ENCODE measurements around the gene CCL17.

CCL17 gene

DNA sequence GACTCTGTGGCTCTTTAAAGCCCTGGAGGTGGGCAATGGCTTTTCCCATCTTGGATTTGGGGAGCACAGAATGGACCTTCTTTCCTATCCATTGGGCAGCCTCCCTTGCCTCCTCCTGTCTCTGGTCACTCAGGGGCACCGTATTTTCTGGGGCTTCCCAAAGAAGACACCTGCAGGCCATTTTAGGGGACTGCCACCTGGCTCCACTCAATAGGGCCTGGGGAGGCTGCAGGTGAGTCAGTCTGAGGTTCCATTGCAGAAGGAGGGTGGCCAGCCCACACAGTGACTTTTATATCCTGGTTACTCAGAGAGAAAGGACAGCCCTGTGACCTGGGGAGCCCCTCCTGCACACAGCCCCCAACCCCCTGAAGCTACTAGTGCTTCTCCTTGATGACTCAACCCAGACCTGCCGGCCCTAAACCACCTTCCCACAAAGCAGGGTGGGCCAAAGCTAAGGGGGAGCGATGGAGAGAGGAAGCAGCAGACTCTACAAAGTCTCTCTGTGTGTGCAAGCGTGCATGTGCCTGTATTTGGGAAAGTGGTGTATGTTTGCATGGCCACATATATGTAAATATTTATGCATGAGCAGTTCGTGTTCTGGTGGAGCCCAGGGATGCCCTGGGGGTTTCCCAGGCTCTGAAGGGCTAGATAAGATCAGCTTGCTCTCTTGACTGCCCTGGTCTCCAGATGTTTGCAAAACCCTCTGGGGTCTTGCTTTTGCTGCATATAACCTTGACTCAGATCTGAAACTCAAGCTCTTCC is 27.3 kb upstream of the CCL17 start:
- no peak for DNase-seq (ENCODE audit: low read depth)

DNA sequence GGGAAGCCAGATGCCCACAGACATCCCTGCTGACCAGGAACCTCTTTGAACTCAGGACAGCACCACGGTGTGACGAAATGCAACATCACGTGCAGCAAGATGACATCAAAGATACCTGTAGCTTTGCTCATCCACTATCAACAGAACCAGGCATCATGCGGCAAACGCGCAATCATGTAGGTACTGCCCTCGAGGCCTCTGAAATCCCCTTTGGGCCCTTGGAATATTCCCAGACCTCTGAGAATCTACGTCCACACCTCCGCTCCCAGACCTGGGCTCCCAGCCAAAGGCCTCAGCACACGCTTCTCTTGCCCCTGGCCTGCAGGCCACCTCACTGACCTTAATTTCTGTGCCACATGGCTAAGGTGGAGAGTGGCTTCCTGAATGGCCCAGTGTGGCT is 25.0 kb upstream of the CCL17 start:
- no peak for DNase-seq (ENCODE audit: low read depth)

- DNase-seq (ENCODE audit: low read depth): no peak
These were observed 23.7 kb upstream of the CCL17 start for GRCh38 chr16:57380671-57381462.

GRCh38 chr16:57381791-57382534 is 22.6 kb upstream of the CCL17 start:
- no peak for DNase-seq (ENCODE audit: low read depth)

- no peak for DNase-seq (ENCODE audit: low read depth)
These were observed 21.9 kb upstream of the CCL17 start for GRCh38 chr16:57382535-57383275.

- DNase-seq (ENCODE audit: low read depth): no peak
These were observed 21.0 kb upstream of the CCL17 start for GRCh38 chr16:57383276-57384247.

GRCh38 chr16:57384248-57385070 is 20.1 kb upstream of the CCL17 start:
- no peak for DNase-seq (ENCODE audit: low read depth)

GRCh38 chr16:57385083-57385482 is 19.5 kb upstream of the CCL17 start:
- DNase-seq (ENCODE audit: low read depth): no peak

GRCh38 chr16:57386381-57386951 is 18.1 kb upstream of the CCL17 start:
- DNase-seq (ENCODE audit: low read depth): no peak

GRCh38 chr16:57387598-57388354 is 16.8 kb upstream of the CCL17 start:
- no peak for DNase-seq (ENCODE audit: low read depth)

- no peak for DNase-seq (ENCODE audit: low read depth)
These were observed 16.0 kb upstream of the CCL17 start for GRCh38 chr16:57388359-57389086.

DNA sequence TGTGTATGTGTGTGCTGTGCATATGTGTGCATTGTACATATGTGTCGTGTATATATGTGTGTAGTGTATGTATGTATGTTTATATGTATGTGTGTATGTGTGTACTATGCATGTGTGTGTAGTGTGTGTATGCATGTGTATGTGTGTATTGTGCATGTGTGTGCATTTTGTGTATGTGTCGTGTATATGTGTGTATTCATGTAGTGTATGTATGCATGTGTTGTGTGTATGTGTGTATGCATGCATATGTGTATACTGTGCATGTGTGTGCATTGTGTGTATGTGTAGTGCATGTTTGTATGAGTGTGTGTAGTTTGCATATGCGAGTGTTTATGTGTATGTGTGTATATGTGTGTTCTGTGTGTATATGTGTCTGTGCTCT is 15.5 kb upstream of the CCL17 start:
- no peak for DNase-seq (ENCODE audit: low read depth)

DNA sequence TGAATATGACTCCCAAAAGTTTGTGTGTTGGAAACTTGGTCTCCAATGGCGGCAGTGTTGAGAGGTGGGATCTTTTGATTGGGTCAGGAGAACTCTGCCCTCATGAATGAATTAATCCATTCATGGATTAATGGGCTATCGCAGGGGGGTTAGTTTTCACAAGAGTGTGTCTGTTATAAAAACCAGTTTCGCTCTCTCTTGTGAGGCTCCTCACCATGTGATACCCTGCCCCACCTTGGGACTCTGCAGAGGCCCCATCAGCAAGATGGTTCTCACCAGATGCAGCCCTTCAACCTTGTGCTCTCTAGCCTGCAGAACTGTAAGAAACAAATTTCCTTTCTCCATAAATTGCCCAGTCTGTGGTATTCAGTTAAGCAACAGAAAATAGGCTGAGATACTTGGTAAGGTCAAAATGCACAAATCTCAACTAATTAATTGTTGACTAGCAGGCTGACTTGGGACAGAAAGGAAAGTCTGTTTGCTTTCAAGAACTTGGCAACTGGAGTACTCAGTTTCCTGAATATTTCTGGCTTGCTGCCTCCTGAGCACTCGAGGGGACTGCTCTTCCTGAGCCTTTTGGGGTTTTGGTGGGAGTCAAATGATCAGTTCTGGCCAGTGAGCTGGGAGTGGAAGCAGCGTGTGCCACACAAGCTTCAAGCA is 13.8 kb upstream of the CCL17 start:
- no peak for DNase-seq (ENCODE audit: low read depth)

GRCh38 chr16:57391300-57391699 is 13.3 kb upstream of the CCL17 start:
- no peak for DNase-seq (ENCODE audit: low read depth)

DNA sequence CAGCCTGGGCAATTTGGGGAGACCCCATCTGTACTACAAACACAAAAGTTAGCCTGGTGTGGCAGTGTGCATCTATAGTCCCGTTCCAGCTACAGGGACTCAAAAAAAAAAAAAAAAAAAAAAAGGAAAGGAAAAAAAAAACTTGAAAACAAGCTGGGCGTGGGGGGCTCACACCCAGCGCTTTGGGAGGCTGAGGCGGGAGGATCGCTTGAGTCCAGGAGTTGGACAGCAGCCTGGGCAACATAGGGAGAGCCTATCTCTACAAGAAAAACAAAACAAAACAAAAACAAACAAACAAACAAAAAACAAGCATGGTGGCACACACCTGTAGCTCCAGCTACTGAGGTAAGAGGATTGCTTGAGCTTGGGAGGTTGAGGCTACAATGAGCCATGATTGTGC is 12.9 kb upstream of the CCL17 start:
- DNase-seq (ENCODE audit: low read depth): no peak

DNA sequence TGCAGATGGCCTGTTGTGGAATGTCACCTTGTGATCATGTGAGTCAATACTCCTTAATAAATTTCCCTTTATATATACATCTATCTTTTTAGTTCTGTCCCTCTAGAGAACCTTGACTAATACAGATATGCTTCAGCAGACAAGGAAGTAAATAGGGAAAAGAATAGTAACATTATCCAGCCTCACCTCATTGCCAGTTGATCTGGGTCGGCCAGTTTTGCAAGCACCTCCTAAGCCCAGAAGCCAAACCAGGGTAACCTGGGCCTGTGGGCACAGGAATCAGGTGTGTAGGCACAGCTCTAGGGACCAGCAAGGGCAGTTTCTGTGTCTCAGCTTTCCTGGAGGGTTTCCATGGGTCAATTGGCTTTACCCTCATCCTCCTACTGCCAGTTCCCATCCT is 11.9 kb upstream of the CCL17 start:
- no peak for DNase-seq (ENCODE audit: low read depth)

DNA sequence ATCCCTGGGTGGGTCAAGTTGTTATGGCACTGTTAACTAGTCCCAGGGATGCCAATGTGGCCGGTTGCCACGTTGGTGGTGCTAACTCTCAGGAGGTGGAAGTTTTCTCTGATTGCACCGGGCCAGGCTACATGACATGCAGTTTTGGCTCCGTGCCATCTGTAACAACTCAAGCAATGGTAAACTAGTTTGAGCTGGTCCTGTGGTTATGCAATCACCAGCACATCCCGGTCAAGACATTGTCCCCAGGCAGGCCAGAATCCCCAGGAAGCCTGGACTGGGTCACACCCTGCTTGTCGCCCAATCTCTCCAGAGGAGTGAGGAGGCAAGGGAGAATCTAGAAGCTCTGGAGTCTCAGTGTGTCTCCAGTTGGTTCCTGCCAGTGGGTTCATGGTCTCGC is 10.1 kb upstream of the CCL17 start:
- no peak for DNase-seq (ENCODE audit: low read depth)

GRCh38 chr16:57395026-57395425 is 9.5 kb upstream of the CCL17 start:
- DNase-seq (ENCODE audit: low read depth): no peak
